Adrenal gland (tissue), 5 donors: Measurements from ENCODE around the gene BRINP2.

Experiments
- POLR2A ChIP-seq, 2 donors: fragments of 450-650 bp; IDR thresholded peaks; one replicate each; pipeline ENCODE4 v1.6.1; 2017; ENCODE audit warnings: antibody characterized with exemption in 2 of 2, mild to moderate bottlenecking in 2 of 2, moderate library complexity in 1 of 2
- TF ChIP-seq, protein P1 (sequence below), 6 experiments: fragments of 450-650 bp in 4 of 6; fragments of 200-600 bp in 2 of 6; sonication (generic) in 1 of 6; IDR thresholded peaks; 1 replicate in 5 of 6; 2 replicates in 1 of 6; pipeline versions ENCODE4 v1.5.1 to v1.8.0; 2016 to 2021; ENCODE audit warnings: antibody characterized with exemption in 6 of 6, mild to moderate bottlenecking in 2 of 6, moderate library complexity in 1 of 6
- donor health status: DM: no; HTN: no; CAD: no.

DNA sequence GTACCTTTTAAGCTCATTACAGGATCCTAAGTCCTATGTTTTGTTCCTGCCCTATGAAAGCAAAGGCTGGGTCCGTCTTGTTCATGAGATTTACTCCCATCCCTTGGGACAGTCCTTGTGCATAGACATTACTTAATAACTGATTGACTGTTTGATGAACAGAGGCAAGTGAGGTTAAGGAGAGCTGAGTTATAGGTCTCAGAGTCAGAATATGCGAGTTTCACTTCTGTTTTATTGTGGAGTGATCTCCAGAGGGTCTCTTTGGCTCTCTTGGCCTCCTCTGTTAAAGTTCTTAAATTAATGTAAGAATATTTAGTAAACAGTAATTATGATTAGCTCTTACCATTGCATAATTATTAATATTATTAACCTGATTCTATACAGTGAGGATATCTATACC is 52.6 kb downstream of the BRINP2 start:
- TF ChIP-seq, protein P1, sequence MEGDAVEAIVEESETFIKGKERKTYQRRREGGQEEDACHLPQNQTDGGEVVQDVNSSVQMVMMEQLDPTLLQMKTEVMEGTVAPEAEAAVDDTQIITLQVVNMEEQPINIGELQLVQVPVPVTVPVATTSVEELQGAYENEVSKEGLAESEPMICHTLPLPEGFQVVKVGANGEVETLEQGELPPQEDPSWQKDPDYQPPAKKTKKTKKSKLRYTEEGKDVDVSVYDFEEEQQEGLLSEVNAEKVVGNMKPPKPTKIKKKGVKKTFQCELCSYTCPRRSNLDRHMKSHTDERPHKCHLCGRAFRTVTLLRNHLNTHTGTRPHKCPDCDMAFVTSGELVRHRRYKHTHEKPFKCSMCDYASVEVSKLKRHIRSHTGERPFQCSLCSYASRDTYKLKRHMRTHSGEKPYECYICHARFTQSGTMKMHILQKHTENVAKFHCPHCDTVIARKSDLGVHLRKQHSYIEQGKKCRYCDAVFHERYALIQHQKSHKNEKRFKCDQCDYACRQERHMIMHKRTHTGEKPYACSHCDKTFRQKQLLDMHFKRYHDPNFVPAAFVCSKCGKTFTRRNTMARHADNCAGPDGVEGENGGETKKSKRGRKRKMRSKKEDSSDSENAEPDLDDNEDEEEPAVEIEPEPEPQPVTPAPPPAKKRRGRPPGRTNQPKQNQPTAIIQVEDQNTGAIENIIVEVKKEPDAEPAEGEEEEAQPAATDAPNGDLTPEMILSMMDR (IDR thresholded peaks at IDR 0.05), result no peak
- TF ChIP-seq POLR2A (IDR thresholded peaks at IDR 0.05), result no peak
